H1 (cell line): Measurements from ENCODE around the gene GJC2. TPM values are rescaled to one million over a fixed set of nuclear protein-coding genes. Genes with fewer than 3 reads are reported as not detected.

Experiments
- CTCF ChIA-PET: fragments of 300-600 bp; sonication (Branson Sonifier 250); formaldehyde crosslinking; loops from one replicate; lab custom pipeline; 2021; ENCODE audit not compliant: partially characterized antibody; lab: Charles Lee
- POLR2A ChIA-PET: fragments of 300-600 bp; sonication (Branson Sonifier 250); formaldehyde crosslinking; loops from one replicate; lab custom pipeline; 2021; ENCODE audit warnings: inconsistent platforms; ENCODE audit not compliant: partially characterized antibody; lab: Charles Lee
- DNase-seq, 2 experiments: peaks; one replicate each; pipeline versions ENCODE4 v3.0.0 to v3.0.0-alpha.2; 2010 to 2022; ENCODE audit warnings: low spot score in 2 of 2, low read depth in 1 of 2, mixed read lengths in 1 of 2
- FAIRE-seq: peaks from 2 replicates; lab custom pipeline; 2011; peaks lifted over from hg19 to GRCh38; lab: Jason Lieb, UNC
- H2AFZ ChIP-seq: 2 replicates; pipeline ENCODE4 v1.8.1; 2012; ENCODE audit warnings: low read length, inconsistent platforms
- H2AK5ac ChIP-seq: 2 replicates; pipeline ENCODE4 v1.6.1; 2013; ENCODE audit warnings: low read depth, low read length
- H2BK120ac ChIP-seq: replicated peaks from 2 replicates; pipeline ENCODE3; 2013; ENCODE audit warnings: low read depth, low read length, inconsistent platforms
- H2BK12ac ChIP-seq: 2 replicates; pipeline ENCODE4 v1.6.1; 2013; ENCODE audit warnings: low read depth, low read length
- H2BK15ac ChIP-seq: 2 replicates; pipeline ENCODE4 v1.6.1; 2013; ENCODE audit warnings: low read length
- H2BK20ac ChIP-seq: 2 replicates; pipeline ENCODE4 v1.6.1; 2013; ENCODE audit warnings: low read length
- H2BK5ac ChIP-seq: 2 replicates; pipeline ENCODE4 v1.6.1; 2013; ENCODE audit warnings: low read depth, low read length
- H3K14ac ChIP-seq: 2 replicates; pipeline ENCODE4 v1.6.1; 2013; ENCODE audit warnings: inconsistent platforms; ENCODE audit not compliant: insufficient read length
- H3K18ac ChIP-seq: 2 replicates; pipeline ENCODE4 v1.6.1; 2013; ENCODE audit warnings: low read length; ENCODE audit errors: extremely low read depth
- H3K23ac ChIP-seq: 2 replicates; pipeline ENCODE4 v1.6.1; 2013; ENCODE audit warnings: inconsistent platforms; ENCODE audit not compliant: insufficient read length
- H3K23me2 ChIP-seq: 2 replicates; pipeline ENCODE4 v1.6.1; 2013; ENCODE audit warnings: low read depth, low read length
- H3K27ac ChIP-seq: 2 replicates; pipeline ENCODE4 v1.6.1; 2011; ENCODE audit warnings: low read depth, low read length, inconsistent platforms
- H3K27me3 ChIP-seq, 4 experiments: replicated peaks in 1 of 4; 1 replicate in 1 of 4; 2 replicates in 3 of 4; pipeline versions ENCODE4 v1.6.1 to v1.8.1; 2011 to 2013; ENCODE audit warnings: low read length in 3 of 4, mild to moderate bottlenecking in 3 of 4, inconsistent platforms in 2 of 4, mixed read lengths in 2 of 4, moderate library complexity in 1 of 4; ENCODE audit not compliant: control insufficient read depth in 3 of 4, insufficient read depth in 3 of 4; ENCODE audit errors: extremely low read depth in 1 of 4
- H3K36me3 ChIP-seq, 4 experiments: 2 replicates each; pipeline versions ENCODE4 v1.6.1 to v1.8.1; 2011 to 2013; ENCODE audit warnings: mild to moderate bottlenecking in 4 of 4, low read length in 3 of 4, moderate library complexity in 2 of 4, control low read depth in 1 of 4, inconsistent platforms in 1 of 4; ENCODE audit not compliant: insufficient read depth in 4 of 4, control insufficient read depth in 2 of 4
- H3K4ac ChIP-seq: replicated peaks from 2 replicates; pipeline ENCODE3; 2013; ENCODE audit warnings: low read length, low read depth, mixed read lengths, inconsistent platforms; ENCODE audit not compliant: insufficient read length
- H3K4me1 ChIP-seq, 4 experiments: replicated peaks in 1 of 4; 1 replicate in 1 of 4; 2 replicates in 3 of 4; pipeline versions ENCODE4 v1.6.1 to v1.8.1; 2011 to 2013; ENCODE audit warnings: low read length in 3 of 4, inconsistent platforms in 2 of 4, mixed read lengths in 1 of 4; ENCODE audit not compliant: insufficient read depth in 4 of 4, control insufficient read depth in 3 of 4
- H3K4me2 ChIP-seq, 2 experiments: 2 replicates each; pipeline versions ENCODE4 v1.6.1 to v1.8.1; 2011 to 2013; ENCODE audit warnings: low read depth in 2 of 2, low read length in 2 of 2, control low read depth in 1 of 2, inconsistent platforms in 1 of 2, mild to moderate bottlenecking in 1 of 2; ENCODE audit not compliant: insufficient read depth in 1 of 2
- H3K4me3 ChIP-seq, 4 experiments: fragments of 200-600, 300-600 bp in 1 of 4; sonication (generic), shearing (Covaris generic), sonication (Bioruptor Twin) in 1 of 4; 2 replicates each; pipeline versions ENCODE4 v1.5.1 to v1.8.1; 2011 to 2016; ENCODE audit warnings: low read length in 4 of 4, low read depth in 3 of 4, control low read depth in 2 of 4, inconsistent platforms in 2 of 4, mild to moderate bottlenecking in 2 of 4, mixed read lengths in 1 of 4, moderate library complexity in 1 of 4; ENCODE audit not compliant: insufficient read depth in 2 of 4; ENCODE audit errors: extremely low read depth in 1 of 4
- H3K56ac ChIP-seq: replicated peaks from 2 replicates; pipeline ENCODE3; 2013; ENCODE audit warnings: low read depth, mild to moderate bottlenecking, mixed read lengths, low read length, inconsistent platforms; ENCODE audit not compliant: insufficient read length
- H3K79me1 ChIP-seq: 2 replicates; pipeline ENCODE4 v1.6.1; 2013; ENCODE audit warnings: low read depth, low read length, control low read depth
- H3K79me2 ChIP-seq, 2 experiments: 2 replicates each; pipeline versions ENCODE4 v1.6.1 to v1.8.1; 2012 to 2013; ENCODE audit warnings: low read length in 2 of 2, mild to moderate bottlenecking in 2 of 2, inconsistent platforms in 1 of 2; ENCODE audit not compliant: insufficient read depth in 2 of 2, control insufficient read depth in 1 of 2
- H3K9ac ChIP-seq, 4 experiments: replicated peaks in 1 of 4; 1 replicate in 1 of 4; 2 replicates in 3 of 4; pipeline versions ENCODE4 v1.6.1 to v1.8.1; 2011 to 2013; ENCODE audit warnings: low read depth in 3 of 4, low read length in 3 of 4, control low read depth in 2 of 4, mild to moderate bottlenecking in 2 of 4, moderate library complexity in 2 of 4, inconsistent platforms in 1 of 4; ENCODE audit errors: extremely low read depth in 1 of 4
- H3K9me3 ChIP-seq, 2 experiments: 2 replicates each; pipeline versions ENCODE4 v1.6.1 to v1.8.1; 2012 to 2013; ENCODE audit warnings: mild to moderate bottlenecking in 2 of 2, moderate library complexity in 2 of 2, control low read depth in 1 of 2, inconsistent platforms in 1 of 2, low read depth in 1 of 2, low read length in 1 of 2, mixed read lengths in 1 of 2; ENCODE audit not compliant: insufficient read depth in 2 of 2
- H4K20me1 ChIP-seq, 2 experiments: replicated peaks in 1 of 2; 2 replicates each; pipeline versions ENCODE3 to v1.8.1; 2011 to 2013; ENCODE audit warnings: inconsistent platforms in 2 of 2, low read length in 2 of 2, mild to moderate bottlenecking in 1 of 2; ENCODE audit not compliant: insufficient read depth in 2 of 2, control insufficient read depth in 1 of 2
- H4K5ac ChIP-seq: 2 replicates; pipeline ENCODE4 v1.6.1; 2013; ENCODE audit warnings: low read length, low read depth, mixed read lengths, inconsistent platforms; ENCODE audit not compliant: insufficient read length
- H4K8ac ChIP-seq: 2 replicates; pipeline ENCODE4 v1.8.0; 2013; ENCODE audit warnings: mild to moderate bottlenecking, moderate library complexity, low read length, inconsistent platforms; ENCODE audit not compliant: insufficient read depth; ENCODE audit errors: extremely low read depth
- H4K91ac ChIP-seq: replicated peaks from 2 replicates; pipeline ENCODE3; 2013; ENCODE audit warnings: low read length, mixed read lengths, inconsistent platforms; ENCODE audit not compliant: insufficient read length
- CBX5 ChIP-seq: fragments of 300-800, 300-1000 bp; sonication (generic); IDR thresholded peaks from 2 replicates; pipeline ENCODE4 v1.7.1; 2016; ENCODE audit warnings: antibody characterized with exemption, low read length, low read depth
- CEBPB ChIP-seq: IDR thresholded peaks from 2 replicates; pipeline ENCODE4 v1.6.1; 2012; ENCODE audit warnings: low read depth, low read length
- CHD1 ChIP-seq: IDR thresholded peaks from 2 replicates; pipeline ENCODE4 v1.6.1; 2012; ENCODE audit warnings: low read depth, low read length, improper control_type of control experiment
- FOSL1 ChIP-seq: IDR thresholded peaks from 2 replicates; pipeline ENCODE4 v1.6.1; 2011; ENCODE audit warnings: mild to moderate bottlenecking, low read depth, low read length, moderate library complexity; ENCODE audit not compliant: insufficient read depth
- JUND ChIP-seq: IDR thresholded peaks from 2 replicates; pipeline ENCODE4 v1.6.1; 2011; ENCODE audit warnings: mild to moderate bottlenecking, improper control_type of control experiment, low read length
- MAFK ChIP-seq: IDR thresholded peaks from 2 replicates; pipeline ENCODE4 v1.6.1; 2012; ENCODE audit warnings: low read depth, mild to moderate bottlenecking, improper control_type of control experiment, low read length
- POU5F1 ChIP-seq: IDR thresholded peaks from 2 replicates; pipeline ENCODE4 v1.6.1; 2011; ENCODE audit warnings: low read depth, mild to moderate bottlenecking, low read length, moderate library complexity
- RAD21 ChIP-seq, 2 experiments: IDR thresholded peaks in 1 of 2; conservative IDR thresholded peaks in 1 of 2; 2 replicates each; pipeline ENCODE4 v1.6.1; 2011; ENCODE audit warnings: low read depth in 2 of 2, low read length in 2 of 2, improper control_type of control experiment in 1 of 2, inconsistent platforms in 1 of 2, mild to moderate bottlenecking in 1 of 2, moderate library complexity in 1 of 2
- SIN3A ChIP-seq, 2 experiments: IDR thresholded peaks in 1 of 2; conservative IDR thresholded peaks in 1 of 2; 2 replicates each; pipeline ENCODE4 v1.6.1; 2011 to 2012; ENCODE audit warnings: low read length in 2 of 2, improper control_type of control experiment in 1 of 2, low read depth in 1 of 2, mild to moderate bottlenecking in 1 of 2
- SIRT6 ChIP-seq: IDR thresholded peaks from one replicate; pipeline ENCODE4 v1.7.1; 2012; ENCODE audit warnings: low read length, inconsistent platforms
- SP1 ChIP-seq: IDR thresholded peaks from 2 replicates; pipeline ENCODE4 v1.6.1; 2011; ENCODE audit warnings: low read depth, low read length
- TAF1 ChIP-seq: IDR thresholded peaks from 2 replicates; pipeline ENCODE4 v1.6.1; 2011; ENCODE audit warnings: mild to moderate bottlenecking, low read depth, low read length
- TBP ChIP-seq: IDR thresholded peaks from 2 replicates; pipeline ENCODE4 v1.6.1; 2011; ENCODE audit warnings: low read depth, low read length, improper control_type of control experiment
- WGBS, 2 experiments: shearing (Covaris generic) in 1 of 2; methylation state at CpG; one replicate each; pipeline versions ENCODE4 v1.1.6 to v1.1.7; 2013 to 2015; ENCODE audit warnings: low lambda C conversion rate in 2 of 2, mixed read lengths in 2 of 2, inconsistent platforms in 1 of 2, low coverage in 1 of 2, missing lambda C conversion rate in 1 of 2; ENCODE audit not compliant: insufficient replicate concordance in 2 of 2, insufficient coverage in 1 of 2, insufficient read length in 1 of 2; ENCODE audit errors: extremely low coverage in 1 of 2, missing lambda C conversion rate in 1 of 2; 5-methylcytosine and 5-hydroxymethylcytosine counted together
- polyA plus RNA-seq, 7 experiments: library from polyadenylated mRNA; depleted of rRNA in 3 of 7; stranded (reverse) in 5 of 7; unstranded in 2 of 7; fragments of >200 nt in 5 of 7; fragments of 200-250 nt in 2 of 7; gene quantifications; 1 replicate in 5 of 7; 2 replicates in 1 of 7; 4 replicates in 1 of 7; pipeline versions ENCODE4 v1.2.1 to v1.2.3, GENCODE V29; 2011 to 2013; ENCODE audit warnings: missing spikeins in 2 of 7, mixed read lengths in 2 of 7
- total RNA-seq: library from RNA; stranded (reverse); fragmentation: NEBNext Ultra II Directional; extraction: Animal tissue kit (Norgen Biotek cat#: 25700); gene quantifications from 2 replicates; pipeline ENCODE4 v1.2.1, GENCODE V29; 2021

GJC2 gene
- total and polyA plus RNA-seq, 2 of the 8 experiments (the other 6 are each of a cell fraction or from before 2014, with no cell fraction given), result 0.17 to 0.54 TPM

- no peak overlapping the region for H4K91ac ChIP-seq
- CTCF ChIA-PET, result interaction anchor here (0.7 to 3.8 kb wide), 7 partner anchors 9 to 77 kb away, joined by 3 to 23 read pairs (median 3); partner anchors contain the start of genes GUK1 and IBA57
- POLR2A ChIA-PET, result interaction anchor here (0.9 to 3.2 kb wide), 4 partner anchors 10 to 46 kb away, joined by 3 to 14 read pairs (median 3); partner anchors contain the start of genes GUK1 and IBA57
- H2BK20ac ChIP-seq, result no peak overlapping the region
- H3K23me2 ChIP-seq, result peaks cover 2% of the 10 kb centered on the region; the same call in 1 of the 2 replicates
- H3K4me2 ChIP-seq, result no peak overlapping the region
- no peak overlapping the region for H3K18ac ChIP-seq
- H4K8ac ChIP-seq, result peak overlapping the region; percentile 51; the same call in 1 of the 2 replicates
- H3K36me3 ChIP-seq, result no peaks in the 10 kb centered on the region; a peak in 1 of 8 replicates
- no peak overlapping the region for H3K9ac ChIP-seq
- no peak overlapping the region for H2BK12ac ChIP-seq
- H3K4me1 ChIP-seq, result peaks cover 0 to 6% (median 4%) of the 10 kb centered on the region in 4 experiments; a peak in 4 of 7 replicates
- 90% methylated on average over 16 of the region's 19 CpGs; no CpG with 5 or more reads in 1 of the 2 experiments for WGBS, 2 experiments
- no peak overlapping the region for H3K27ac ChIP-seq
- no peak overlapping the region for H3K14ac ChIP-seq
- no peak overlapping the region for H2BK5ac ChIP-seq
- no peak overlapping the region for H3K23ac ChIP-seq
- DNase-seq, result no peak
- H3K4ac ChIP-seq, result no peak overlapping the region
- H3K9me3 ChIP-seq, result no peaks in the 10 kb centered on the region
- H3K79me1 ChIP-seq, result peaks cover 10% of the 10 kb centered on the region
- H3K27me3 ChIP-seq, result no peaks in the 10 kb centered on the region
- no peak overlapping the region for H2BK120ac ChIP-seq
- H3K56ac ChIP-seq, result no peak overlapping the region
- H2AK5ac ChIP-seq, result no peak overlapping the region
- H4K5ac ChIP-seq, result no peak overlapping the region
- H2AFZ ChIP-seq, result no peak overlapping the region
- FAIRE-seq, result no peak
- H4K20me1 ChIP-seq, result peaks cover 8 to 19% of the 10 kb centered on the region in 2 experiments
- H3K4me3 ChIP-seq, result no peak overlapping the region
- H2BK15ac ChIP-seq, result no peak overlapping the region
- H3K79me2 ChIP-seq, result 0 out of 4 replicates have a peak, but pooled peaks cover 0 to 6% of the 10 kb centered on the region in 2 experiments
- TF ChIP-seq JUND (no peak), FOSL1 (no peak), CHD1 (no peak), TAF1 (no peak), SIN3A (conservative IDR thresholded peaks at IDR 0.05 in 1 of 2, IDR thresholded peaks at IDR 0.05 in 1 of 2; ENCODE audit: low read depth in 1 of 2, low read length in 2 of 2) (no peak), POU5F1 (no peak), MAFK (no peak), CEBPB (no peak), SIRT6 (no peak), TBP (no peak), SP1 (no peak), RAD21 (IDR thresholded peaks at IDR 0.05 in 1 of 2, conservative IDR thresholded peaks at IDR 0.05 in 1 of 2; ENCODE audit: low read depth in 2 of 2, low read length in 2 of 2) (no peak), CBX5 (no peak)
Measured at GRCh38 chr1:228176461-228177182, 26.9 kb downstream of the GJC2 start.
